Skeletal muscle tissue (tissue), 5 donors: ENCODE data around the gene MAT2A. TPM values are rescaled to one million over a fixed set of nuclear protein-coding genes. Genes with fewer than 3 reads are reported as not detected.

Source experiments
- H3K27ac ChIP-seq: one replicate; pipeline ENCODE4 v1.7.0; 2013; ENCODE audit warnings: mild to moderate bottlenecking, low read depth, low read length, inconsistent platforms
- H3K27me3 ChIP-seq, 3 donors: one replicate each; pipeline ENCODE4 v1.7.0; 2013; ENCODE audit warnings: low read length in 3 of 3; ENCODE audit not compliant: control insufficient read depth in 3 of 3, insufficient read depth in 3 of 3
- H3K36me3 ChIP-seq, 3 donors: one replicate each; pipeline ENCODE4 v1.7.0; 2013; ENCODE audit warnings: low read length in 3 of 3; ENCODE audit not compliant: control insufficient read depth in 3 of 3, insufficient read depth in 3 of 3
- H3K4me1 ChIP-seq, 3 donors: one replicate each; pipeline ENCODE4 v1.7.0; 2013; ENCODE audit warnings: low read length in 3 of 3, mild to moderate bottlenecking in 3 of 3; ENCODE audit not compliant: control insufficient read depth in 3 of 3, insufficient read depth in 3 of 3
- H3K4me3 ChIP-seq, 3 donors: one replicate each; pipeline ENCODE4 v1.7.0; 2013; ENCODE audit warnings: low read length in 3 of 3
- H3K9ac ChIP-seq, 3 donors: one replicate each; pipeline ENCODE4 v1.7.0; 2013; ENCODE audit warnings: low read length in 3 of 3, mild to moderate bottlenecking in 3 of 3, moderate library complexity in 2 of 3, low read depth in 1 of 3
- H3K9me3 ChIP-seq, 3 donors: one replicate each; pipeline ENCODE4 v1.7.0; 2013; ENCODE audit warnings: low read length in 3 of 3; ENCODE audit not compliant: control insufficient read depth in 3 of 3
- small RNA-seq: library from RNA; depleted of rRNA; stranded (forward); fragments of <200 nt; gene quantifications from one replicate; pipeline ENCODE3, GENCODE V24; 2014
- total RNA-seq: library from RNA; depleted of rRNA; stranded (reverse); fragments of >200 nt; gene quantifications from one replicate; pipeline ENCODE4 v1.2.3, GENCODE V29; 2014
- donor health status: Osteomylitis.

MAT2A gene
- total RNA-seq, 1 donor from 2014 or later, result 57.9 TPM

DNA sequence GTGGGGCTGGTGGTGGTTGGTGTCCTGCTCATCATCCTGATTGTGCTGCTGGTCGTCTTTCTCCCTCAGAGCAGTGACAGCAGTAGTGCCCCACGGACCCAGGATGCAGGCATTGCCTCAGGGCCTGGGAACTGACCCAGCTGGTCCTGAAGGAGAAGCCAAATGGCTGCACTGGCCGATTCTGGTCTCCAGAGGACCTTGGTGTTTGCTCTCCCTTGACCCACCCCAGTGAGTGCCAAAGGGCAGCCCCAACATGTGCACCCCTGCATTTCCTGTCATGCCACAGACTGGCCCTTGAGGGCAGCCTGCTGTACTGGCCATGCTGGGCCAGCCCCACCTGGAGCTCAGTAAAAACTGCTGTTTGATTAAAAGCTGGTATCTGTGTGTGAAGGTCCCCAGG, 54.1 kb downstream of the MAT2A start:
- Histone ChIP-seq H3K9ac (no peak overlapping the region), H3K4me3 (no peak overlapping the region), H3K4me1 (peaks cover 68 to 77% (median 74%) of the 10 kb centered on the region in 3 donors), H3K36me3 (peaks cover 18 to 20% (median 20%) of the 10 kb centered on the region in 3 donors), H3K27ac (no peak overlapping the region), H3K9me3 (no peaks in the 10 kb centered on the region), H3K27me3 (no peaks in the 10 kb centered on the region)

Small RNAs within 50 kb of the gene (small RNA-seq; reads per million reads assigned to genes)
- not detected for gene RN7SL126P

Other genes starting within 250 kb of the MAT2A start
- 29.7 TPM for gene TGOLN2, start 211.2 kb upstream of the MAT2A start, total RNA-seq
- gene RETSAT, start 184.6 kb upstream of the MAT2A start, total RNA-seq, result 20.9 TPM
- 8.9 TPM for gene ELMOD3, start 184.4 kb upstream of the MAT2A start, total RNA-seq
- 22.4 TPM for gene CAPG, start 128.8 kb upstream of the MAT2A start, total RNA-seq
- not detected for gene SH2D6, start 120.5 kb upstream of the MAT2A start, total RNA-seq
- gene GGCX, start 22.3 kb downstream of the MAT2A start, total RNA-seq, result 24.5 TPM
- gene VAMP8, start 38.4 kb downstream of the MAT2A start, total RNA-seq, result 4.7 TPM
- gene VAMP5, start 45.3 kb downstream of the MAT2A start, total RNA-seq, result 17.7 TPM
- gene RNF181, start 56.6 kb downstream of the MAT2A start, total RNA-seq, result 74.1 TPM
- gene TMEM150A, start 63.5 kb downstream of the MAT2A start, total RNA-seq, result 4.7 TPM
- gene C2orf68, start 72.9 kb downstream of the MAT2A start, total RNA-seq, result 31.8 TPM
- gene USP39, start 77.0 kb downstream of the MAT2A start, total RNA-seq, result 24.0 TPM
- gene SFTPB, start 129.0 kb downstream of the MAT2A start, total RNA-seq, result not detected
- not detected for gene GNLY, start 155.2 kb downstream of the MAT2A start, total RNA-seq
- 8.4 TPM for gene ATOH8, start 214.8 kb downstream of the MAT2A start, total RNA-seq